ENCODE results near the gene MT1F.

GRCh38 chr16:56637814-56638750 lies 19.7 kb upstream of the MT1F start, which contains the start of gene MT1A:
- TF ChIP-seq CTCF (IDR thresholded peaks at IDR 0.05 in 2 of 3, conservative IDR thresholded peaks at IDR 0.05 in 1 of 3; ENCODE audit: insufficient read depth in 2 of 3, low read depth in 1 of 3, low read length in 3 of 3) (no peak), GABPA (tag; conservative IDR thresholded peaks at IDR 0.05; ENCODE audit: low read depth) (no peak), STAT5B (CRISPR knock-in tag; IDR thresholded peaks at IDR 0.05) (no peak), PRDM10 (IDR thresholded peaks at IDR 0.05; ENCODE audit: partially characterized antibody) (no peak), POLR2A (conservative IDR thresholded peaks at IDR 0.05) (no peak)
